Neural progenitor cell (in vitro differentiated cells): Measurements from ENCODE around the gene GPI. TPM values are rescaled to one million over a fixed set of nuclear protein-coding genes. Genes with fewer than 3 reads are reported as not detected.
A peak's percentile ranks its signal among the peaks of the same experiment; 100 is the strongest.

ENCODE experiments used
- DNase-seq: peaks from one replicate; pipeline ENCODE4 v3.0.0-alpha.2; 2016; ENCODE audit warnings: low spot score
- H2AFZ ChIP-seq: fragments of 200-600 bp; sonication (generic); replicated peaks from 2 replicates; pipeline ENCODE4 v1.6.1; 2016; ENCODE audit warnings: antibody characterized with exemption
- H3F3A ChIP-seq: fragments of 200-600 bp; sonication (generic); 2 replicates; pipeline ENCODE4 v1.6.1; 2016; ENCODE audit warnings: antibody characterized with exemption, low read depth
- H3K27ac ChIP-seq: fragments of 200-600 bp; sonication (generic); 2 replicates; pipeline ENCODE4 v1.5.1; 2016; ENCODE audit warnings: mild to moderate bottlenecking
- H3K27me3 ChIP-seq: fragments of 200-600 bp; sonication (generic); 2 replicates; pipeline ENCODE4 v1.6.1; 2016; ENCODE audit warnings: mild to moderate bottlenecking, moderate library complexity
- H3K36me3 ChIP-seq: fragments of 200-600 bp; sonication (generic); 2 replicates; pipeline ENCODE4 v1.5.1; 2016
- H3K4me1 ChIP-seq: fragments of 200-600 bp; sonication (generic); 2 replicates; pipeline ENCODE4 v1.6.1; 2016; ENCODE audit warnings: mixed run types
- H3K4me2 ChIP-seq: fragments of 200-600 bp; sonication (generic); 2 replicates; pipeline ENCODE4 v1.6.1; 2016
- H3K4me3 ChIP-seq: fragments of 200-600 bp; sonication (generic); 2 replicates; pipeline ENCODE4 v1.5.1; 2016
- H3K79me2 ChIP-seq: fragments of 200-600 bp; sonication (generic); 2 replicates; pipeline ENCODE4 v1.6.1; 2016; ENCODE audit warnings: low read depth
- H3K9ac ChIP-seq: fragments of 200-600 bp; sonication (generic); 2 replicates; pipeline ENCODE4 v1.6.1; 2016
- H3K9me3 ChIP-seq: fragments of 200-600 bp; sonication (generic); 2 replicates; pipeline ENCODE4 v1.5.1; 2016; ENCODE audit warnings: low read depth
- H4K20me1 ChIP-seq: fragments of 200-600 bp; sonication (generic); 2 replicates; pipeline ENCODE4 v1.6.1; 2016; ENCODE audit warnings: low read depth
- H3K27ac Mint-ChIP-seq: 3 replicates; pipeline ENCODE4 v1.8.0; 2021; ENCODE audit warnings: mixed read lengths
- H3K27me3 Mint-ChIP-seq: 2 replicates; pipeline ENCODE4 v1.8.0; 2022; ENCODE audit warnings: low read depth, mild to moderate bottlenecking, inconsistent platforms, moderate library complexity, mixed read lengths; ENCODE audit not compliant: insufficient read depth
- H3K36me3 Mint-ChIP-seq: 3 replicates; pipeline ENCODE4 v1.8.0; 2021; ENCODE audit warnings: mixed read lengths
- H3K4me1 Mint-ChIP-seq: 3 replicates; pipeline ENCODE4 v1.8.0; 2021; ENCODE audit warnings: mixed read lengths
- H3K4me3 Mint-ChIP-seq: 3 replicates; pipeline ENCODE4 v1.8.0; 2021; ENCODE audit warnings: mild to moderate bottlenecking, moderate library complexity, mixed read lengths
- H3K9me3 Mint-ChIP-seq: 3 replicates; pipeline ENCODE4 v1.8.0; 2020; ENCODE audit warnings: mixed read lengths
- CTCF ChIP-seq: fragments of 200-600 bp; sonication (generic); IDR thresholded peaks from 2 replicates; pipeline ENCODE4 v1.5.1; 2017; ENCODE audit warnings: antibody characterized with exemption, mild to moderate bottlenecking
- EZH2 ChIP-seq: fragments of 200-600 bp; sonication (generic); IDR thresholded peaks from 2 replicates; pipeline ENCODE4 v1.6.1; 2017; ENCODE audit warnings: antibody characterized with exemption, mild to moderate bottlenecking, moderate library complexity
- EZH2phosphoT487 ChIP-seq: fragments of 200-600 bp; sonication (generic); IDR thresholded peaks from 2 replicates; pipeline ENCODE4 v1.6.1; 2017; ENCODE audit warnings: antibody characterized with exemption
- total RNA-seq: library from RNA; depleted of rRNA; stranded (reverse); fragments of >200 nt; gene quantifications from 2 replicates; pipeline ENCODE4 v1.2.3, GENCODE V29; 2015; ENCODE audit warnings: low replicate concordance

Gene GPI
- total RNA-seq, 1 donor from 2014 or later, result 109 TPM

GRCh38 chr19:34355201-34355600 is 9.8 kb upstream of the GPI start:
- Histone ChIP-seq H3K79me2 (no peaks in the 10 kb centered on the region), H3K4me2 (no peak overlapping the region), H4K20me1 (no peaks in the 10 kb centered on the region), H3K4me1 (peaks cover 8% of the 10 kb centered on the region), H3K9me3 (no peaks in the 10 kb centered on the region), H3K9ac (no peak overlapping the region), H3F3A (peaks cover 20% of the 10 kb centered on the region), H3K36me3 (no peaks in the 10 kb centered on the region), H3K4me3 (no peak overlapping the region), H2AFZ (no peak overlapping the region), H3K27me3 (no peaks in the 10 kb centered on the region), H3K27ac (no peak overlapping the region)
- TF ChIP-seq EZH2, result no peak
- TF ChIP-seq EZH2phosphoT487, result no peak
- TF ChIP-seq CTCF, result no peak
- no peak overlapping the region for H3K27ac Mint-ChIP-seq
- no peaks in the 10 kb centered on the region for H3K9me3 Mint-ChIP-seq
- no peak for DNase-seq
- no peak overlapping the region for H3K4me3 Mint-ChIP-seq
- peaks cover 19% of the 10 kb centered on the region for H3K4me1 Mint-ChIP-seq
- peaks cover 4% of the 10 kb centered on the region for H3K27me3 Mint-ChIP-seq
- H3K36me3 Mint-ChIP-seq, result peaks cover 7% of the 10 kb centered on the region

GRCh38 chr19:34356875-34357274 is 8.1 kb upstream of the GPI start:
- Histone ChIP-seq H4K20me1 (no peaks in the 10 kb centered on the region), H3K27ac (no peak overlapping the region), H3K4me2 (no peak overlapping the region), H3K9ac (no peak overlapping the region), H3K4me1 (peaks cover 8% of the 10 kb centered on the region), H3K27me3 (no peaks in the 10 kb centered on the region), H3K79me2 (no peaks in the 10 kb centered on the region), H3K4me3 (no peak overlapping the region), H3K36me3 (no peaks in the 10 kb centered on the region), H3K9me3 (no peaks in the 10 kb centered on the region), H2AFZ (no peak overlapping the region), H3F3A (peaks cover 26% of the 10 kb centered on the region)
- peaks cover 5% of the 10 kb centered on the region for H3K27me3 Mint-ChIP-seq
- peaks cover 5% of the 10 kb centered on the region for H3K36me3 Mint-ChIP-seq
- no peaks in the 10 kb centered on the region for H3K9me3 Mint-ChIP-seq
- no peak for TF ChIP-seq EZH2phosphoT487
- TF ChIP-seq CTCF, result no peak
- TF ChIP-seq EZH2, result no peak
- H3K4me3 Mint-ChIP-seq, result no peak overlapping the region
- no peak for DNase-seq
- H3K4me1 Mint-ChIP-seq, result peaks cover 22% of the 10 kb centered on the region
- no peak overlapping the region for H3K27ac Mint-ChIP-seq

- H3K27ac Mint-ChIP-seq, result peak overlapping the region; percentile 11
- H3K79me2 ChIP-seq, result no peaks in the 10 kb centered on the region
- no peak overlapping the region for H3K4me3 Mint-ChIP-seq
Measured at GRCh38 chr19:34357431-34357830, 7.6 kb upstream of the GPI start.

More at GRCh38 chr19:34357431-34357830, 7.6 kb upstream of the GPI start:
- H3K9ac ChIP-seq, result no peak overlapping the region
- peaks cover 5% of the 10 kb centered on the region for H3K36me3 Mint-ChIP-seq
- no peaks in the 10 kb centered on the region for H3K27me3 ChIP-seq
- TF ChIP-seq CTCF (no peak), EZH2phosphoT487 (no peak), EZH2 (no peak)
- H2AFZ ChIP-seq, result no peak overlapping the region
- peaks cover 8% of the 10 kb centered on the region for H3K4me1 ChIP-seq
- no peaks in the 10 kb centered on the region for H3K9me3 Mint-ChIP-seq
- H3K4me1 Mint-ChIP-seq, result peaks cover 24% of the 10 kb centered on the region
- H3K9me3 ChIP-seq, result no peaks in the 10 kb centered on the region
- no peak overlapping the region for H3K4me3 ChIP-seq
- no peaks in the 10 kb centered on the region for H3K36me3 ChIP-seq
- H3K27ac ChIP-seq, result no peak overlapping the region
- peaks cover 28% of the 10 kb centered on the region for H3F3A ChIP-seq
- H3K27me3 Mint-ChIP-seq, result peaks cover 5% of the 10 kb centered on the region
- H3K4me2 ChIP-seq, result no peak overlapping the region
- no peaks in the 10 kb centered on the region for H4K20me1 ChIP-seq
- no peak for DNase-seq
